Transverse colon (tissue), 4 donors: ENCODE data around the gene PRM1.

Experiments used
- EP300 ChIP-seq: sonication (generic); formaldehyde crosslinking; IDR thresholded peaks from one replicate; pipeline ENCODE4 v1.6.1; 2017; ENCODE audit warnings: antibody characterized with exemption, low read depth
- POLR2A ChIP-seq: fragments of 450-650 bp; IDR thresholded peaks from one replicate; pipeline ENCODE4 v1.6.1; 2016; ENCODE audit warnings: antibody characterized with exemption, mild to moderate bottlenecking, moderate library complexity
- POLR2AphosphoS5 ChIP-seq, 3 donors: sonication (generic); formaldehyde crosslinking; IDR thresholded peaks; one replicate each; pipeline ENCODE4 v1.6.1; 2016; ENCODE audit warnings: antibody characterized with exemption in 3 of 3
- TF ChIP-seq, protein P1 (sequence below), 5 experiments: fragments of 200-600 bp in 3 of 5; fragments of 450-650 bp in 2 of 5; sonication (generic) in 3 of 5; IDR thresholded peaks; 1 replicate in 2 of 5; 2 replicates in 3 of 5; pipeline ENCODE4 v1.5.1; 2016 to 2017; ENCODE audit warnings: antibody characterized with exemption in 5 of 5, inconsistent platforms in 3 of 5, mild to moderate bottlenecking in 2 of 5, moderate library complexity in 1 of 5

DNA sequence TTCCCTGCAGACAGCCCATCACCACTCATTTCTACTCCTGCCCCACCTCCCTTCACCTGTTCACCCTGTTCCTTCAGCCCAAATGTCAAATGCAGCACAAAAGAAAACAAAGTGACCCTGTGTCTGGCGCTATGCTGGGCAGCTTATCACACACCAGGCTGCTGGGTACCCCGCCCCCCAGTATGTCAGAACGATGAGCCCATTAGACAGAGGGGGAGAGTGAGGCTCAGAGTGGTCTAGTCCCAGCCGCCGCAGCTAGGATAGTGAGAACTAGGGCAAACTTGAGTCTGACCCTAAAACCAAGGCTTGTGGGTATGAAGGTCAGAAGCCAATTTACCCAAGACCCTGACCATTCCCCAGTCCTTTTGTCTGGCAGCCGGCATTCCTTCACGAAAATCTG lies 16.0 kb downstream of the PRM1 start:
- TF ChIP-seq, protein P1, sequence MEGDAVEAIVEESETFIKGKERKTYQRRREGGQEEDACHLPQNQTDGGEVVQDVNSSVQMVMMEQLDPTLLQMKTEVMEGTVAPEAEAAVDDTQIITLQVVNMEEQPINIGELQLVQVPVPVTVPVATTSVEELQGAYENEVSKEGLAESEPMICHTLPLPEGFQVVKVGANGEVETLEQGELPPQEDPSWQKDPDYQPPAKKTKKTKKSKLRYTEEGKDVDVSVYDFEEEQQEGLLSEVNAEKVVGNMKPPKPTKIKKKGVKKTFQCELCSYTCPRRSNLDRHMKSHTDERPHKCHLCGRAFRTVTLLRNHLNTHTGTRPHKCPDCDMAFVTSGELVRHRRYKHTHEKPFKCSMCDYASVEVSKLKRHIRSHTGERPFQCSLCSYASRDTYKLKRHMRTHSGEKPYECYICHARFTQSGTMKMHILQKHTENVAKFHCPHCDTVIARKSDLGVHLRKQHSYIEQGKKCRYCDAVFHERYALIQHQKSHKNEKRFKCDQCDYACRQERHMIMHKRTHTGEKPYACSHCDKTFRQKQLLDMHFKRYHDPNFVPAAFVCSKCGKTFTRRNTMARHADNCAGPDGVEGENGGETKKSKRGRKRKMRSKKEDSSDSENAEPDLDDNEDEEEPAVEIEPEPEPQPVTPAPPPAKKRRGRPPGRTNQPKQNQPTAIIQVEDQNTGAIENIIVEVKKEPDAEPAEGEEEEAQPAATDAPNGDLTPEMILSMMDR (IDR thresholded peaks at IDR 0.05): no peak
- TF ChIP-seq POLR2A: no peak
- no peak for TF ChIP-seq EP300
- no peak for TF ChIP-seq POLR2AphosphoS5 (IDR thresholded peaks at IDR 0.05)
